GM18517 (cell line): Measurements from ENCODE around the gene LIG1.

Experiments used
- ATAC-seq: cut with Tn5 transposase; IDR thresholded peaks from one replicate; pipeline ENCODE4 v1.9.1; 2021; ENCODE audit warnings: mild to moderate bottlenecking, moderate library complexity; ENCODE audit not compliant: unreplicated experiment

LIG1 gene

DNA sequence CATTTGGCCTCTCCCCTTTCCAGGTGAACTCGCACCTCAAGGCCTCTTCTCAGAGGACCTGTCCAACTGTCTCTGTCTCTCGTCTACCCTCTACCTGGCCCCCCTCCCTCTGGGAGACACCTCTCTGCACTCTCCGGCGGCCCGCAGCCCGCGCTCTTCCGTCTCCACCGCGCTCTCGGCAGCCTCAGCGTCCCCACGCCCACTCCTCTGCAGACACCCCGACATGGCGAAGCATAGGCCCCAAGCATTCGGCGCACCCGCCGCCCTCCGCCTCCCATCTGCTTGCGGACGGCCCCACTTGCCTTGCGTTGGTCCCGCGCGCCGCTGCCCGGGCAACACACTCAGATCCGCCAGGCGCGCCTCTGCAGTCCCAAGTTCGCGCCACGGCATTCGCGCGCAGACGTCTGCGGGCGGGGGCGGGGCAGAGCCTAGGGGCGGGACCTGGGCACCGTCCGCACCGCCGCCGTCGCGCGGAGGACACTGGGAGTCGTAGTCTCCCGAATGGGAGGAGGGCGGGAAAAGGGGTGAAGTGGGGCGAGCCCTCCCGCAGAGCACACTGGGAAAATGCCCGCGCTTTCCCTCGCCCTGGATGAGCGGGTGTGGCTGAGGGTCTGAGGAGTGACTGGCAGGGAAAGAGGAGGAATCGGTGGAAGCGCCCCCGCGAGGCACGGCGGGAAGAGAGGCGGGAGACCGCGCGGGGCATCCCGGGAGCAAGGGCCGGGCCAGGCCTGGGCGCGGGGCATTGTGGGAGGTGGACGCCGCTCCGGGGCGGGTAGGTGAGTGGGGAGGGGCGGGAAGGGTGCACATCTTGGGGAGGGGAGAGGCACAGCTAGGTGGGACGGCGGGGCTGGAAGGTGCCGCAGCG is at the start of gene LIG1, which contains the start of gene ZSWIM9:
Gene LIG1, minus strand, starts transcription at position 406 of the 865 bp plus-strand sequence. CDS start 4,778 bp downstream, outside the sequence.
Gene ZSWIM9, plus strand, starts transcription at position 742 of the 865 bp plus-strand sequence. CDS start 1,123 bp downstream, outside the sequence.
- ATAC-seq: peak; percentile 64

DNA sequence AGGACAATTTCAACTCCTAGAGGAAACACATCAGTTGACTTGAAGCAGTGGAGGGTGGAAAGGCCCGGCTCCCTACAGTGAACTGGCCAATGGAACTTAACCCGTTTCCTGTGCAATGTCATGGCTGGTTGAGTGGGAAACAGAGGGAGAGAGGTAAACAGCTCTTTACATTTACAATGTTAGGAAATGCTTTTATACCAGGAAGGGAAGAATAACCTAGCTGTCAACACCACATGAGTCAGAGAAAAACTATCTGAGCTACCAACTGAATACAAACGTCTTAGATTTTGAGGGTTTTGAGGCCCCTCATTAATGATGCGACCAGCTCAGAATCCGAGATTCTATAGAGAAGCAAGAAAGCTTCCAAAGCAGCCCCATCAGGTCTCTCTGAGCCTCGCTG is 48.9 kb upstream of the LIG1 start:
- no peak for ATAC-seq

DNA sequence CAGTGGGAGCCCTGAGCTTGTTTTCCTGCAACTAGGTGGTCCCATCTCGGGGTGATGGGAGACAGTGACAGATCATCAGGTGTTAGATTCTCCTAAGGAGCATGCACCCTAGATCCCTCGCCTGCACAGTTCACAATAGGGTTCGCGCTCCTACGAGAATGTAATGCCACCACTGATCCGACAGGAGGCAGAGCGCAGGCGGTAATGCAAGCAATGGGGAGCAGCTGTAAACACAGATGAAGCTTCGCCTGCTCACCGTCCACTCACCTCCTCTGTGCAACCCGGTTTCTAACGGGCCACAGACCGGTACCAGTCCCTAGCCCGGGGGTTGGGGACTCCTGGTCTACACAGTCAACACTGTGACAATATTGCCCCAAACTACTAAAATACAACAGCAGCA is 46.8 kb upstream of the LIG1 start:
- no peak for ATAC-seq

DNA sequence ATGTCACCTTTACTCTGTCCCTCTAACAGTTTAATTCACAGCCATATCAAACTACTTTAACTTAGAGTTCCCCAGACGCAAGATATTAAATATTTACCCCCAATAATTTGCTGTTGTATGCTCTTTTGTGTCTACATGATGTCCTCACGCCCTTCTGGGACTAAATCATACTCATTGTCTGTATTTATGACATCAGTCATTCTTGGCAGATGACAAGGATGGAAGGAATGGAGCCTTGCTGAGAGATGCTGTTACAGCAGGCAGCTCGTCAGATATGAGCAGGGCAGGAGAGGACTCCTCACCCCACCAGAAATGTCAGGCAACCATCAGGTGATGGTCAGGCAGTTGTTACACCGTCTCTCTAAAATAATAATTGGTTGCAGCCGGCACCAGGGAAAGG is 43.8 kb upstream of the LIG1 start:
- no peak for ATAC-seq

DNA sequence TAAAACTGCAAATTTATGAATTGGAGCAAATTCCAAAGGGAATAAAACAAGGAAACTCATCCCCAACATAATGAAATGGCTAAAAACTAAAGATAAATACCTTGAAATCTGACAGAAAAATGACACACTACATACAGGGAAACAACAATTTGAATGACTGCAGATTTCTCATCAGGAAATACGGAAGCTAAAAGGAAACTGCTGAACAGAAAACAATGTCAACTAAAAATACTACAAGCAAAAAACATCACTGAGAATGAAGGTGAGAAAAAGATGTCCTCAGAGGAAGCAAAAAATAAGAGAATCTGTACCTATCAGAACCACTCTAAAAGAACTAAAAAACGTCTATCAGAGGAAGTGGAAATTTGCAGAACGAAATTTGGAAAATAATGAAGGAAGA is 39.9 kb upstream of the LIG1 start:
- no peak for ATAC-seq

DNA sequence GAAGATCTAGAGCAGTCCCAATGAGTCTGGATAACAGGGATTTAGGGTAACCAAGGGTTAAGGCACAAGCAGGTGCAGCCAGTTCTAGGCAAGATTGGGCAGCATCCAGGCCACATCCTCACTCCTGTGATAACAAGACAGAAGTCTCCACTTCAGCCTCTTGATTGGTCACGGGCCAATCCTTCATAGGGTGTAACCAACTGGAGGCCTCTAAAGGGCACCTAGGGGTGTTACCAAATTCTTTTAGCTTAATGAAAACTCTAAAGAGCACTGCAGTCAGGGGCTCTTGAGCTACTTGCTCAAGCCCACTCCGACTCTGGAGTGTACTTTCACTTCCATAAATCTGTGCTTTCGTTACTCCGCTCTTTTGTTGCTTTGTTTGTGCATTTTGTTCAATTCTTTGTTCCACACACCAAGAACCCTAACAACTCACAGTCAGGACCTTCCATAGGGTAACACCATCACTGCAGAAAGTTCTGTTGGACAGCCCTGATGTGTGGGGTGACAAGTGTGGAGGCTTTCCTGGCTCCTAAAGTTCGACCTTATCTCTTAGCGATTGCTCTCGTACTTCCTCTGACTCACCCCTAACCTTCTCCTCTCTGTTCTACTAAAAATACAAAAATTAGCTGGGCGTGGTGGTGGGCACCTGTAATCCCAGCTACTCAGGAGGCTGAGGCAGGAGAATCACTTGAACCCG is 36.4 kb upstream of the LIG1 start:
- no peak for ATAC-seq

DNA sequence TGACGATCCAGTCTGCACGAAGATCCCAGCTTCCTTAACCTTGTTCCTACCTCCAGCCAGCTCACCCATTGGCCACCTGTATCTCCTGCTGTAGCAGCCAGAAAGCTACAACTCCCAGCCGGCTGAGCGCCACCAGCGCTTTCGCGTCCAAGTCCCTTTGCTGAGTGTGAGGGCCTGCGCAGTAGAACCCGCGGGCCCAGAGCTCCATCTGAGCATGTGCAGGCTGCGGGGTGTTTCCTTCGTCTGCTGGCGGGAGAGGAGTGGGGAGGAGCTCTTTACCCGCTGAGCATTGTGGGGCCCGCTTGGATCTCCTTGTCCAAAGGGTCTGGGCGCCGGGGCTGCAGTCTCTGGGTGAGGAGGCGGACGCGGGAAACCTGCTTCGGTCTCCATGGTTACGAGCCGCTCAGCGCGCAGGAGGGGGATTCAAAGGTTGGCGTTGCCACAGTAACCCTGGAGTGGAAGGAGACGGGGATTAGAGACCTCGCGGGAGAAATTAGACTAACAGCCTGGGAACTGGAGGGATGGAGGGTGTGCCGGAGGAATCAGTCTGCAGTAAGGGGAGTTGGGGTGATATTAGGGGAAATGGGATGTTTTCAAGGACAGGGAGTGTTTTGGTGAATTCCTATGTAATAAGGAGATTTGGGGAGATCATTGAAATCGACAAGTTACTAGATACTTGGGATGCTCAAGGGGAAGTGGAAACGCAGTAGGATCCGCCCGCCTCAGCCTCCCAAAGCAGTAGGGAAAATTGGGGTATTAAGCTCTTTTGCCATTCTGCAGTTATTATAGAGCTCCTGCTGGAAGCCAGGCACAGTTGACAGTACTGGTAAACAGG is 33.9 kb upstream of the LIG1 start:
- peak; percentile 90 for ATAC-seq

DNA sequence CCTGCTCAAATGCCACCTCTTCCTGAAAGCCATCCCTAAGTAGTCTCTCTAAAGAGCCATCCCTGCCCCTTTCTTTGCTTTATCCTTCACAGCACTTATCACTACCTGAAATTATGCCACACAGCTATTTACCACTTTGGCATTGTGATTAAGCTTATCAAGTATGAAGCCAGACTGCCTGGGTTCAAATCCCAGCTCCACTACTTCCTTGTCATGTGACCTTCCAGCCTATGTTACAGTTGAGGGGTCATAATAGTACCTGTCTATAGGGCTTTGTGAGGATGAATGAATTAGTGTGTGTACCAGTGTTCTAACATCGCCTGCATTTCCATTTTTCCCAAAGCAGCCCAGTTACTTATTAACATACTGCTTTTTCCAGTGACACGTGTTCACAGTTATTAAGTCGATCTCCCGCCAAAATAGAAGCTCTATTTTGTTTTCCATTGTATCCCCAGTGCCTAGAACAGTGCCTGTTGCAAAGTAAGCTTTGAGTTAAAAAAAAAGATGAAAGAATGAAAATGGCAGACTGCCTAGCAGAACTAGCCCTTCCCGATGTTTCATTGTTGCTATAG is 33.2 kb upstream of the LIG1 start:
- ATAC-seq: no peak

DNA sequence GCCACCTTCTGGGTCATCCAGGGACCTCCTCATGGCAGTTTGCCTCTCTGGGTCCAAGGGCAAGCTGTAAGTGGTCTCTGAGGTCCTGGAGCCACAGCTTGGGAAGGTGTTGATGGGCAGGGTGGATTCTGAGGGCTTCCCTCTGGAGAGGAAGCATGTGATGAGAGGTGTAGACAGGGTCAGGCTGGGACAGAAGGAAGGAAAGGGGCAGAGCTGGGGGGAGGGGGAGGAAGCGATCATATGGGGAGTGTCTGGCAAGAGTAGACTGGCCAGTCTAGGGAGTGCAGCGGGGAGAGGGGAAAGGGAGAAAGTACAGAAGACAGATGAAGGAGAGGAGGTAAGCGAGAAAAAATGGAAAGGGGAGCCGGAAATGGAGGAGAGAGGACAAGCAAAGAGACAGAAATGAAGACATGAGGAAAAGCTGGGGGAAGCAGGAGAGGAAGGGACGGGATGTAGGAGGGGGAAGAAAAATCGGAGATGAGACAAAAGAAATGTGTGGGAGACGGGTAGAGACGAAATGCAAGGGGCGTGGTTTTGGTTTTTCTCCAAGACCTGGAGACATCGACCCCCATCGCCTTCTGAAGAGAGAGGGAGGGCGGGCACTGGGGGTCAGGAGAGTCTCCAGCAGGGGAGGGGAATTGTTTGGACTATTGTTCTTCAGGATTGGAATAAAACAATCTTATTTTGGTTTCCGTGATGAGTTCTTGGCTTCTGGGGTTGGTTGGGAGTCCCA is 27.0 kb upstream of the LIG1 start:
- no peak for ATAC-seq

DNA sequence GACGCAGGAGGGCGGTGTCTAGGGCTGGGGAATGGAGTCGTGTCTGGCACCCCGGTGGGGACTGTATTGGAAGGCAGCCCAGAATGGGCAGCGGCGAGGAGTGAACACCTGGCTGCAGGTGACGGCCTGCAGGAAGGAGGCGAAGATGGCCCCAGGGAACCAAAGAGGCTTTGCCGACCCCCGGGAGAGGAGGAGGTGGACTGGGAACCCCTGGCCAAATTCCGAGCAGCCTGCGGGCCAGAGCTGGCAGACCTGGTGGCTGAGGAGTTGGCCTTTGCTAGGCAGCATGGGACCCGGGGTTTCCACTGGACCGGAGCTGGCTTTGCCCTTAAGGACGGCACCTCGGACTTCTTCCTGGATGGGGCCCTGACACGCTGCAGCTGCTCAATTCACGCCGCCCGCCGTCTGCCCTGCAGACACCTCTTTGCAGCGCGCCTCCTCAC is 26.2 kb upstream of the LIG1 start:
- ATAC-seq: no peak

DNA sequence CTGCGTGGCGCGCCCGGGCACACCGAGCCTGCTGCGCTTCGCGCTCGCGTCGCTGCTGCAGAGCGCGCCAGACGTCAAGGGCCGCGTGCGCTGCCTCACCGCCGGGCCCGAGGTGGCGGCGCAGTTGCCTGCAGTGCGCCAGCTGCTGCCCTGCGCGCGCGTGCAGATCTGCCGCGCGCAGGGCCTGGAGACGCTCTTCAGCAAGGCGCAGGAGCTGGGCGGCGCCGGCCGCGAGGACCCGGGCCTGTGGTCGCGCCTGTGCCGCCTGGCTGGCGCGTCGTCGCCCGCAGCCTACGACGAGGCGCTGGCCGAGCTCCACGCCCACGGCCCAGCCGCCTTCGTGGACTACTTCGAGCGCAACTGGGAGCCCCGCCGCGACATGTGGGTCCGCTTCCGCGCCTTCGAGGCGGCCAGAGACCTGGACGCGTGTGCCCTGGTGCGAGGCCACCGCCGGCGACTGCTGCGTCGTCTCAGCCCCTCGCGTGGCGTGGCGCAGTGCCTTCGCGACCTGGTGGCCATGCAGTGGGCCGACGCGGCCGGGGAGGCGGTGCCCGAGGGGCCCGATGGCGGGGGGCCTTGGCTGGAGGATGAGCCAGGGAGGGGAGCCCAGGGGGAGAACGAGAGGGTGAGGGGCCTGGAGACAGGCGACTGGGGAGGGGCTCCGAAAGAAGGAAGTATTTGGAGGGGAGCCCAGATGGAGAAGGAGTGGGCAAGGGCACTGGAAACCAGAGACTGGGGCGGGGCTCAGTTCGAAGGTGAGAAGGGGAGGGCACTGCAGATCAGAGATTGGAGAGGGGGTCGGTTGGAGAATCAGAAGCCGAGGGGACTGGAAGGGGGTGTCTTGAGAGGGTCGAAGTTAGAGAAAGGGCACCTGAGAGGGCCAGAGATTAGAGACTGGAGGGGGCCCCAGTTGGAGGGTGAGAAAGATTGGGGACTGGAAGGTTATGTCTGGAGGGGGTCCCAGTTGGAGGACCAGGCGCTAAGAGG is 25.0 kb upstream of the LIG1 start:
- no peak for ATAC-seq

DNA sequence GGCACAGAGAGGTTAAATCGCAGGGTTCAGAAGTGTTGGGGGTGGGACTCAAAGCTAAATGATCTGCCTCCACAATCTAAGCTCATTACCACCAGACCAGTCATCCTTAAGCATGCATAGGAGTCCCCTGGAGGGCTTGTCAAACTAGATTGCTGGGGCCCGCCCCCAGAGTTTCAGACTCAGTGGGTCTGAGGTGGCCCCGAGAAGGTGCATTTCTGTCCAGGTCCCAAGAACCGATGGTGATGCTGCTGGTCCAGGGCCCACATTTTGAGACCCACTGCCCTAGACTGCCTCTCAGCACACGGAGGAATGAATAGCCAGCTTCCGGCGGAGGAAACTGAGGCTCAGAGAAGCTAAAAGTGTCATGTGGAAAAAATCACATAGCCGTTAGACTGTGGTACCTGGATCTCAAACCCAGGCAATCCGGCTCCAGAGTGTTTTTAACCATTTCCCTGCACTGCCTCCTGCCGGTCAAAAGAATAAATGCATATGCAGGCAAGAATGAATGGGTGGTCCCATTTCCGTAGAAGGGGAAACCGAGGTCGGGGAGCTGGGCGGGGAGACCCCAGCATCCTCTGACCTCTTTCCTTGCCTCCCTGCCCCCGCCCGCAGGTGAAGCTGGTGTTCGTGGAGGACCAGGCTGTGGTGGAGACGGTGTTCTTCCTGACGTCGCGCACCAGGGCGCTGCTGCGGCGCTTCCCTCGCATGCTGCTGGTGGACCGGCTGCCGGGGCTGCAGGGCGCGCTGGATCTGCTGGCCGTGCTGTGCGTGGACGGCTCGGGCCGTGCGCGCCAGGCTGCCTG is 24.1 kb upstream of the LIG1 start:
- ATAC-seq: no peak

DNA sequence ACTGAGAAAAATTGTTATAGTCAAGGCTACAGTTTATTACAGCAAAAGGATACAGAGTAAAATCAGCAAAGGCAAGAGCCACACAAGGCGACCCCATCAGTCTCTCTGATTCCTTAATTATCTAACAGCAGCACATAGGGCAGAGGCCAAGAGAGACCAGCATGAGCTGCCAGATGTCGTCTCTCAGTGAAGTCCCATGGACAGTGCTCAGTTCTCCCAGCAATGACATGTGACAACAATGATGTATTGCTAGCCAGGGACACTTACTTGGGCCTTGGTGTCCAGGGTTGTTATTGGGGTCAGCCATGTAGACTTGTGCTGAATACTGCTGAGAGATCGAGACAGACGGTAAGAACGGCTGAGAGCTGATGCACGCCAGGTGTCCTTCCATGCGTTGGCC is 22.6 kb upstream of the LIG1 start:
- no peak for ATAC-seq

DNA sequence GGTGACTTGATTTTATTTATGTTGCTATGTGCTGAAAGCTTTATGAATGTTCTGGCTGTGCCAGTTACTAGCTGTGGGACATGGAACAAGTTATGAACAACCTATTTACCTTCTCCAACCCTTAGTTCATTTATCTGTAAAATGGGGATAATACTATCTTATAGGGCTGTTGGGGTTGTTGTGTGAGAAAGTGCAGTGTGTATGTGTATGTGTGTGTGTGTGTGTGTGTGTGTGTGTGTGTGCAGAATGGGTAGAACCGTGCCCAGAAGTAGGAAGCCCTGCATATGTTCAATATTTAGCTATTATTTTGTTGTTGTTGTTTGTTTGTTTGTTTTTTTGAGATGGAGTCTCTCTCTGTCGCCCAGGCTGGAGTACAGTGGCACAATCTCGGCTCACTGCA is 20.7 kb upstream of the LIG1 start:
- no peak for ATAC-seq

DNA sequence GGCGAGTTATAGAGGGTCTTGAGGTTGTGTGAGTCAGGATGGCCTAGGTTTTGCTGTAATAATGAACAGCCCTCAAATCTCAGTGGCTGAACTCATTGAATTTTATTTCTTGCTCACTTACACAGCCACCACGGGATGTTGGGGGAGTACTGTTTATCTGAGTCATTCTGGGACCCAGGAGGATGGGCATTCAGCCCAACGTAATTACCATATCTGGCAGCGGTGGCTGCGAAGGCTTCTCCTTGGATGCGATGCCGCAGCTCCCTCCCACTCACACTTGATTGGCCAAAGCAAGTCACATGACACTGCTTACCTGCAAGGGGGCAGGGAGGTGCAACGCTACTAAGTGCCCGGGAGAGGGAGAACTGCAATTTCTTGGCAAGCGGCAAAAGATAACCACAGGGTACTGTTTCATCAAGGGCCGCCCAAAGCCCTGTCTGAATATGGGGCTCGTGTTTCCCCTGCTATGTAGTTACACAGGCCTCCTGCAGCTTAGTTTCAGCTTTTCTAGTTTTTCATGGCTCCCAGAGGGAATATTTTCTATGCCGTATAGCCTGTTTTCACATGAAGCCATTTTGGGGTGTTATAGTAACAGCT is 20.2 kb upstream of the LIG1 start:
- no peak for ATAC-seq

DNA sequence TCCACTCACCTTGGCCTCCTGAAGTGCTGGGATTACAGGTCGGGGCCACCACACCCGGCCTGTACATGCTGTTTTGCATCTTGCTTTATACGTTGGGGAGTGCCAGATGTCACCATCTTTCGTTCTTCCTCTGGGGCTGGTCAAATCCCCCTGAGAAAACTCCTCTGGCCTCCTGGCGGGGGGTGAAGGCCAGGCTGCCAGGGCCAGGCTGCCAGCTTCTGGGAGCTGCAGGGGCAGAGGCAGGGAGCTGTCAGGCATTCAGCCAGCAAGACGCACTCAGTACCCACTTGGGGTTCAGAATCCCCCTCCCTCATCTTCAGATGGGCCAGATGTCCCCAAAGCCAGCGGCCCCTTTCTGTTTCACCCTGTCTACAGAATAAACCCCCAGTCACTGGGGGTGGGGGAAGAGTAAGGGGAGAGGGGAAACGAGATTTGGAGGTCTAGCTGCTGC is 16.4 kb upstream of the LIG1 start:
- ATAC-seq: peak; percentile 52

DNA sequence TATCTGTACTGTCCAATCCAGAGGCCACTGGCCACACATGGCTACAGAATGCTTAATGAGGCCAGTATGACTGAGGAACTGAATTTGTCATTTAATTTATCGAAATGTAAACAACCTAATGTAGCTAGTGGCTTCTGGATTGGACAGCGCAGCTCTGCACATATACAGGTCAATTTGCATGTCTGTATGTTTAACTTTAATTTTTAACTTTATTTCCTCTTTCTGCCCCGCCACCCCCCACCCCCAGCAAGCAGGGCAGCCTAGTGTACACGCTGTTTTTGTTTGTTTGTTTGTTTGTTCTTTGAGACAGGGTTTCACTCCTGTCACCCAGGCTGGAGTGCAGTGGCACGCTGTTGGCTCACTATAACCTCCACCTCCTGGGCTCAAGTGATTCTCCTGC is 15.9 kb upstream of the LIG1 start:
- ATAC-seq: peak; percentile 33

DNA sequence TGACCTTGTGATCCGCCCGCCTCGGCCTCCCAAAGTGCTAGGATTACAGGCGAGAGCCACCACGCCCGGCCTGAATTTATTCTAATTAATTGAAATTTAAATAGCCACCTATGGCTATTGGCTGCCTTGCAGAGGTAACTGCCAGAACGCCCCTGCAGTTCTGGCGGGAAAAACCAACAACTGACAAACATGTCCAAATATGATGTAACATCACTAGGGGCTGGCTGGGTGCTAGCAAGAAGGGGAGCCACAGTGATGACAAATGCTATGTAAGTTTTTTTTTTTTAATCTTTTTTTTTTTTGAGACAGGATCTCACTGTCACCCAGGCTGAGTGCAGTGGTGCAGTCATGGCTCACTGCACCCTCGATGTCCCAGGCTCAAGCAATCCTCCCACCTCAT is 13.2 kb upstream of the LIG1 start:
- ATAC-seq: no peak
